SKM-1 (cell line): ENCODE measurements around the gene FBXL4.

Source experiments
- DNase-seq: peaks from one replicate; lab custom pipeline; 2025; ENCODE audit not compliant: unreplicated experiment; lab: John Stamatoyannopoulos, UW

Gene FBXL4

GRCh38 chr6:98947411-98948292 lies at the start of gene FBXL4:
Gene FBXL4 (minus strand): TSS chr6:98947946. CDS start chr6:98926988, 20,958 bp downstream.
- peak; percentile 69 for DNase-seq

GRCh38 chr6:98995116-98995515 lies 47.4 kb upstream of the FBXL4 start:
- no peak for DNase-seq

- DNase-seq: no peak
These were observed 44.8 kb upstream of the FBXL4 start for GRCh38 chr6:98992535-98992934.

GRCh38 chr6:98986071-98986615 lies 38.4 kb upstream of the FBXL4 start:
- no peak for DNase-seq

- no peak for DNase-seq
These were observed 37.6 kb upstream of the FBXL4 start for GRCh38 chr6:98985391-98985790.

- DNase-seq: no peak
These were observed 36.4 kb upstream of the FBXL4 start for GRCh38 chr6:98984121-98984520.

- no peak for DNase-seq
These were observed 33.7 kb upstream of the FBXL4 start for GRCh38 chr6:98981473-98981872.

GRCh38 chr6:98980819-98981218 lies 33.1 kb upstream of the FBXL4 start:
- no peak for DNase-seq

- DNase-seq: no peak
These were observed 30.0 kb upstream of the FBXL4 start for GRCh38 chr6:98977671-98978292.

- DNase-seq: no peak
These were observed 29.1 kb upstream of the FBXL4 start for GRCh38 chr6:98976674-98977385.

- no peak for DNase-seq
These were observed 27.7 kb upstream of the FBXL4 start for GRCh38 chr6:98975421-98975820.

- DNase-seq: no peak
These were observed 26.6 kb upstream of the FBXL4 start for GRCh38 chr6:98974309-98974708.

GRCh38 chr6:98973571-98973970 lies 25.8 kb upstream of the FBXL4 start:
- DNase-seq: no peak

- DNase-seq: no peak
These were observed 23.6 kb upstream of the FBXL4 start for GRCh38 chr6:98971303-98971702.

GRCh38 chr6:98970469-98970868 lies 22.7 kb upstream of the FBXL4 start:
- DNase-seq: no peak

GRCh38 chr6:98967616-98968015 lies 19.9 kb upstream of the FBXL4 start:
- no peak for DNase-seq

- no peak for DNase-seq
These were observed 11.9 kb upstream of the FBXL4 start for GRCh38 chr6:98959631-98960030.

GRCh38 chr6:98958776-98959175 lies 11.0 kb upstream of the FBXL4 start:
- no peak for DNase-seq

- DNase-seq: no peak
These were observed 9.7 kb upstream of the FBXL4 start for GRCh38 chr6:98957450-98957849.

GRCh38 chr6:98949589-98949988 lies 1.8 kb upstream of the FBXL4 start:
- DNase-seq: no peak

- DNase-seq: no peak
These were observed 801 bp downstream of the FBXL4 start for GRCh38 chr6:98946879-98947410.
